Heart left ventricle (tissue), 13 donors: ENCODE measurements around the gene SCN1B.

Experiments
- POLR2A ChIP-seq, 2 donors: fragments of 450-650 bp; IDR thresholded peaks; one replicate each; pipeline ENCODE4 v1.6.1; 2017; ENCODE audit warnings: antibody characterized with exemption in 2 of 2, mild to moderate bottlenecking in 2 of 2, moderate library complexity in 2 of 2
- TF ChIP-seq, protein P1 (sequence below), 12 donors: fragments of 200-600 bp; sonication (generic) in 4 of 12; IDR thresholded peaks; one replicate each; pipeline versions ENCODE4 v1.5.0 to v1.8.0; 2018 to 2022; ENCODE audit warnings: antibody characterized with exemption in 12 of 12, mild to moderate bottlenecking in 5 of 12
- donor health status: ischemic (EF 13 %, LVEDD 7.1; RV severe dilation, severe dysfunction).
- donor health status: DM: no; HTN: yes; CAD: no.
- donor health status: DM: no; HTN: no; CAD: no.
- donor health status: ischemic (EF 25% LVEDD 6.9; RV normal size, moderate dysfunction).
- donor health status: ischemic (EF 25% LVEDD 5.7; RV mildly dilated, moderate dysfunction).
- donor health status: ischemic (EF 35%, LVEDD 5.7; RV mildly dilated, moderate dysfunction).
- donor health status: nonischemic (EF 11% LVEDD 7.7; RV severe dilation, severe dysfunction).
- donor health status: DM: yes; HTN: yes; CAD: no.
- donor health status: PGD.
- donor health status: ischemic (EF 29% LVEDD 5.4; RV normal size, mild dysfunction).
- donor health status: nonischemic (EF 23%, LVEDD 6.1; RV moderate dilation, normal function).

DNA sequence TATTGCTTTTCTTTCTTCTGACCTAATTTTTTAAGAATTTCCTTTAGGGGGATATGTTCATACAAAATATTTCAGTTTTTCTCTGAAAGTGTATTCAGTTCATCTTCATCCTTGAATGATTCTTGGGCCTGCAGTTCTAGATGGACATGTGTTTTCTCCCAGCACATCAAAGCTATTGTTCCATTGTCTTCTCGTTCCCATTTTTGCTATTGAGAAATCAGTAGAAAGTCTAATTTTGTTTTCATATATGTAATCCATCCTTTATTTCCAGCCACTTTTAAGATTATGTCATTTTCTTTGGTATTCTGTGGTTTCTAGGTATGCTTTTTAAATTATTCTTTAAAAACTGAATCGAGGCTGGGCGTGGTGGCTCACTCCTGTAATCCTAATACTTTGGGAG, 46.0 kb upstream of the SCN1B start:
- TF ChIP-seq, protein P1, sequence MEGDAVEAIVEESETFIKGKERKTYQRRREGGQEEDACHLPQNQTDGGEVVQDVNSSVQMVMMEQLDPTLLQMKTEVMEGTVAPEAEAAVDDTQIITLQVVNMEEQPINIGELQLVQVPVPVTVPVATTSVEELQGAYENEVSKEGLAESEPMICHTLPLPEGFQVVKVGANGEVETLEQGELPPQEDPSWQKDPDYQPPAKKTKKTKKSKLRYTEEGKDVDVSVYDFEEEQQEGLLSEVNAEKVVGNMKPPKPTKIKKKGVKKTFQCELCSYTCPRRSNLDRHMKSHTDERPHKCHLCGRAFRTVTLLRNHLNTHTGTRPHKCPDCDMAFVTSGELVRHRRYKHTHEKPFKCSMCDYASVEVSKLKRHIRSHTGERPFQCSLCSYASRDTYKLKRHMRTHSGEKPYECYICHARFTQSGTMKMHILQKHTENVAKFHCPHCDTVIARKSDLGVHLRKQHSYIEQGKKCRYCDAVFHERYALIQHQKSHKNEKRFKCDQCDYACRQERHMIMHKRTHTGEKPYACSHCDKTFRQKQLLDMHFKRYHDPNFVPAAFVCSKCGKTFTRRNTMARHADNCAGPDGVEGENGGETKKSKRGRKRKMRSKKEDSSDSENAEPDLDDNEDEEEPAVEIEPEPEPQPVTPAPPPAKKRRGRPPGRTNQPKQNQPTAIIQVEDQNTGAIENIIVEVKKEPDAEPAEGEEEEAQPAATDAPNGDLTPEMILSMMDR (IDR thresholded peaks at IDR 0.05) = no peak
- TF ChIP-seq POLR2A (IDR thresholded peaks at IDR 0.05) = no peak
